ENCODE data around the gene MYH14. TPM values are rescaled to one million over a fixed set of nuclear protein-coding genes. Genes with fewer than 3 reads are reported as not detected.

The MYH14 gene
- total and polyA plus RNA-seq, 2 of the 13 experiments (the other 11 are each of a cell fraction or from before 2014, with no cell fraction given): 5.5 to 5.8 TPM

DNA sequence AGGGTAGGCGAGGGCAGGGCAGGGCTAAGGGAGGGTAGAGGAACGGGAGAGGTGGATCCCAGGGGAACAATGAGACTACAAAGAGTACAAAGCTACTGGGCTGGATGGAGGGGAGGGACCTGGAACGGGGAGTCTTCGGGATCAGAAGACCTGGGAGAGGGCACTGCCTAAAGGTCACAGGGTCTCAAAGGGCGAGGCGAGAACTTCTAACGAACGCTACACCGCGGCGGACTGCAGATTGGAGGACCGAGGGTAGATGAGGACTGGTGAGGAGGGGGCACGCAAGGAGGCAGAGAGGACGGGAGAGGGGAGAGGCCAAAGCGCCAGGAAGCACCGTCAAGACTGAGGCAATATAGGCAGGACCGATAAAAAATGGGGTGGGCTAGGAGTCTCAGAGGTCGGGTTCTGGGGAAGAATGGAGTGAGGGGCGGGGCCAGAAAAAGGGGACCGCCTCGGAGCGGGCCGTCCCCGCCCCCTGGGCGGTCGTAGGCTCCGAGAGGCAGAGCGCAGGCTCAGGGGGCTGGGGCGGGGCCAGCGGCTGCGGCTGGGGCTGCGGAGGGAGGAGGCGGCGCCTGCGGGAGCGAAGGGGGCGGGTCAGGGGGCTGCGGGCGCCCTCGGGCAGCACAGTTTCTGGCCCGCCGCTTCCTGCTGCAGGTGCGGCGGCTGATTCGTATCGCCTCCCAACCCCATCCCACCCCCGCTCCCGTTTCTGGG, 127.1 kb downstream of the MYH14 start (continued):
- TF ChIP-seq TBP (CRISPR knock-in tag; IDR thresholded peaks at IDR 0.05): no peak
- TF ChIP-seq SATB2 (CRISPR knock-in tag; IDR thresholded peaks at IDR 0.05): no peak
- TF ChIP-seq MXI1 (IDR thresholded peaks at IDR 0.05; ENCODE audit: borderline replicate concordance, low read depth, low read length): peak; percentile 34; the same call in 1 of the 3 replicates
- no peak for TF ChIP-seq EP300 (IDR thresholded peaks at IDR 0.05; ENCODE audit: low read depth in 2 of 2, low read length in 2 of 2)
- TF ChIP-seq EP300 (CRISPR knock-in tag; IDR thresholded peaks at IDR 0.05; ENCODE audit: borderline replicate concordance): no peak
- no peak for TF ChIP-seq ZNF652 (CRISPR knock-in tag; IDR thresholded peaks at IDR 0.05; ENCODE audit: borderline replicate concordance, low read depth)
- TF ChIP-seq, protein P1, sequence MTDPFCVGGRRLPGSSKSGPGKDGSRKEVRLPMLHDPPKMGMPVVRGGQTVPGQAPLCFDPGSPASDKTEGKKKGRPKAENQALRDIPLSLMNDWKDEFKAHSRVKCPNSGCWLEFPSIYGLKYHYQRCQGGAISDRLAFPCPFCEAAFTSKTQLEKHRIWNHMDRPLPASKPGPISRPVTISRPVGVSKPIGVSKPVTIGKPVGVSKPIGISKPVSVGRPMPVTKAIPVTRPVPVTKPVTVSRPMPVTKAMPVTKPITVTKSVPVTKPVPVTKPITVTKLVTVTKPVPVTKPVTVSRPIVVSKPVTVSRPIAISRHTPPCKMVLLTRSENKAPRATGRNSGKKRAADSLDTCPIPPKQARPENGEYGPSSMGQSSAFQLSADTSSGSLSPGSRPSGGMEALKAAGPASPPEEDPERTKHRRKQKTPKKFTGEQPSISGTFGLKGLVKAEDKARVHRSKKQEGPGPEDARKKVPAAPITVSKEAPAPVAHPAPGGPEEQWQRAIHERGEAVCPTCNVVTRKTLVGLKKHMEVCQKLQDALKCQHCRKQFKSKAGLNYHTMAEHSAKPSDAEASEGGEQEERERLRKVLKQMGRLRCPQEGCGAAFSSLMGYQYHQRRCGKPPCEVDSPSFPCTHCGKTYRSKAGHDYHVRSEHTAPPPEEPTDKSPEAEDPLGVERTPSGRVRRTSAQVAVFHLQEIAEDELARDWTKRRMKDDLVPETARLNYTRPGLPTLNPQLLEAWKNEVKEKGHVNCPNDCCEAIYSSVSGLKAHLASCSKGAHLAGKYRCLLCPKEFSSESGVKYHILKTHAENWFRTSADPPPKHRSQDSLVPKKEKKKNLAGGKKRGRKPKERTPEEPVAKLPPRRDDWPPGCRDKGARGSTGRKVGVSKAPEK (CRISPR knock-in tag; IDR thresholded peaks at IDR 0.05; ENCODE audit: borderline replicate concordance): no peak
- TF ChIP-seq KLF9 (CRISPR knock-in tag; IDR thresholded peaks at IDR 0.05; ENCODE audit: low read depth): no peak
- no peak for TF ChIP-seq SOX5 (CRISPR knock-in tag; IDR thresholded peaks at IDR 0.05; ENCODE audit: borderline replicate concordance)
- TF ChIP-seq NFYB (CRISPR knock-in tag; IDR thresholded peaks at IDR 0.05): no peak
- no peak for TF ChIP-seq BCL6 (CRISPR knock-in tag; IDR thresholded peaks at IDR 0.05)
- TF ChIP-seq, protein P2, sequence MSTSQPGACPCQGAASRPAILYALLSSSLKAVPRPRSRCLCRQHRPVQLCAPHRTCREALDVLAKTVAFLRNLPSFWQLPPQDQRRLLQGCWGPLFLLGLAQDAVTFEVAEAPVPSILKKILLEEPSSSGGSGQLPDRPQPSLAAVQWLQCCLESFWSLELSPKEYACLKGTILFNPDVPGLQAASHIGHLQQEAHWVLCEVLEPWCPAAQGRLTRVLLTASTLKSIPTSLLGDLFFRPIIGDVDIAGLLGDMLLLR (CRISPR knock-in tag; IDR thresholded peaks at IDR 0.05): no peak
- peak; percentile 42; the same call in 1 of the 2 replicates for TF ChIP-seq SALL1 (CRISPR knock-in tag; IDR thresholded peaks at IDR 0.05)
- no peak for TF ChIP-seq FOXA1 (IDR thresholded peaks at IDR 0.05)
- no peak for TF ChIP-seq FOXA1 (CRISPR knock-in tag; IDR thresholded peaks at IDR 0.05)
- TF ChIP-seq ZNF383 (CRISPR knock-in tag; IDR thresholded peaks at IDR 0.05; ENCODE audit: borderline replicate concordance): no peak
- TF ChIP-seq TAF1 (CRISPR knock-in tag; IDR thresholded peaks at IDR 0.05): no peak; the same call in 1 of the 2 replicates
- TF ChIP-seq TRIM24 (CRISPR knock-in tag; IDR thresholded peaks at IDR 0.05): no peak
- peak; percentile 59; the same call in 1 of the 2 replicates for TF ChIP-seq MAZ (IDR thresholded peaks at IDR 0.05; ENCODE audit: borderline replicate concordance, low read depth, low read length)
- no peak for TF ChIP-seq MAZ (CRISPR knock-in tag; IDR thresholded peaks at IDR 0.05; ENCODE audit: low read depth)
- TF ChIP-seq ZFY (CRISPR knock-in tag; IDR thresholded peaks at IDR 0.05): no peak
- no peak for TF ChIP-seq SRY (CRISPR knock-in tag; IDR thresholded peaks at IDR 0.05)
- no peak for TF ChIP-seq TOE1 (CRISPR knock-in tag; IDR thresholded peaks at IDR 0.05)
- no peak for TF ChIP-seq ZNF775 (CRISPR knock-in tag; IDR thresholded peaks at IDR 0.05; ENCODE audit: borderline replicate concordance)
- peak; percentile 43; the same call in 1 of the 2 replicates for TF ChIP-seq GABPB1 (CRISPR knock-in tag; IDR thresholded peaks at IDR 0.05)
- TF ChIP-seq MAFF (IDR thresholded peaks at IDR 0.05; ENCODE audit: low read depth, low read length): no peak
- no peak for TF ChIP-seq FOXM1 (CRISPR knock-in tag; IDR thresholded peaks at IDR 0.05)
- no peak for TF ChIP-seq ZSCAN12 (CRISPR knock-in tag; IDR thresholded peaks at IDR 0.05)
- no peak for TF ChIP-seq EED (CRISPR knock-in tag; IDR thresholded peaks at IDR 0.05)
- TF ChIP-seq ZNF614 (CRISPR knock-in tag; IDR thresholded peaks at IDR 0.05; ENCODE audit: borderline replicate concordance): no peak
